OCI-LY1 (cell line): Measurements from ENCODE around the gene PDHX.

Experiments used
- H2AFZ ChIP-seq: fragments of 200-600 bp; sonication (generic), shearing (Covaris generic); 2 replicates; pipeline ENCODE4 v1.6.0; 2014; ENCODE audit warnings: antibody characterized with exemption, mild to moderate bottlenecking, low read length
- H3F3A ChIP-seq: fragments of 200-600 bp; sonication (generic), shearing (Covaris generic); 2 replicates; pipeline ENCODE4 v1.6.0; 2014; ENCODE audit warnings: mild to moderate bottlenecking, antibody characterized with exemption, low read length, moderate library complexity; ENCODE audit not compliant: insufficient read depth
- H3K27ac ChIP-seq: fragments of 200-600 bp; sonication (generic); 2 replicates; pipeline ENCODE4 v1.5.1; 2014; ENCODE audit warnings: low read length, mixed run types, mild to moderate bottlenecking, low read depth; ENCODE audit not compliant: poor library complexity, severe bottlenecking
- H3K27me3 ChIP-seq: fragments of 200-600 bp; sonication (generic); 2 replicates; pipeline ENCODE4 v1.6.0; 2014; ENCODE audit warnings: antibody characterized with exemption, mild to moderate bottlenecking, low read length, moderate library complexity; ENCODE audit not compliant: insufficient read depth
- H3K36me3 ChIP-seq: fragments of 200-600 bp; sonication (generic); 2 replicates; pipeline ENCODE4 v1.6.1; 2014; ENCODE audit warnings: mild to moderate bottlenecking, antibody characterized with exemption, low read length, moderate library complexity, mixed read lengths; ENCODE audit not compliant: insufficient read depth
- H3K4me1 ChIP-seq: fragments of 200-600 bp; sonication (generic); 2 replicates; pipeline ENCODE4 v1.5.1; 2014; ENCODE audit warnings: mild to moderate bottlenecking, low read length, moderate library complexity; ENCODE audit not compliant: insufficient read depth, severe bottlenecking
- H3K4me2 ChIP-seq: fragments of 200-600 bp; sonication (generic), shearing (Covaris generic); 2 replicates; pipeline ENCODE4 v1.6.1; 2014; ENCODE audit warnings: low read length
- H3K4me3 ChIP-seq: fragments of 200-600 bp; sonication (generic); 2 replicates; pipeline ENCODE4 v1.5.1; 2014; ENCODE audit warnings: low read length, low read depth, mild to moderate bottlenecking, mixed read lengths; ENCODE audit not compliant: poor library complexity, severe bottlenecking
- H3K79me2 ChIP-seq: fragments of 200-600 bp; shearing (Covaris generic); 2 replicates; pipeline ENCODE4 v1.6.1; 2016; ENCODE audit warnings: mixed run types, low read length, mixed read lengths; ENCODE audit not compliant: insufficient read depth
- H3K9ac ChIP-seq: fragments of 200-600 bp; sonication (generic), shearing (Covaris generic); 2 replicates; pipeline ENCODE4 v1.6.1; 2014; ENCODE audit warnings: mild to moderate bottlenecking, low read length, mixed read lengths
- H3K9me2 ChIP-seq: fragments of 200-600 bp; sonication (generic), shearing (Covaris generic); 2 replicates; pipeline ENCODE4 v1.6.1; 2014; ENCODE audit warnings: low read depth, mild to moderate bottlenecking, low read length, mixed read lengths
- H3K9me3 ChIP-seq: fragments of 200-600 bp; shearing (Covaris generic); 2 replicates; pipeline ENCODE4 v1.6.1; 2014; ENCODE audit warnings: low read length, mixed read lengths
- H4K20me1 ChIP-seq: fragments of 200-600 bp; sonication (generic), shearing (Covaris generic); 2 replicates; pipeline ENCODE4 v1.6.0; 2016; ENCODE audit warnings: mild to moderate bottlenecking, low read length; ENCODE audit not compliant: insufficient read depth
- EZH2 ChIP-seq: fragments of 200-600 bp; sonication (generic), shearing (Covaris generic); IDR thresholded peaks from 2 replicates; pipeline ENCODE4 v1.8.0; 2017; ENCODE audit warnings: borderline replicate concordance, mixed run types, mild to moderate bottlenecking, antibody characterized with exemption, low read length, moderate library complexity, mixed read lengths
- TF ChIP-seq, protein P1 (sequence below): fragments of 200-600 bp; sonication (generic), shearing (Covaris generic); IDR thresholded peaks from 2 replicates; pipeline ENCODE4 v1.5.1; 2017; ENCODE audit warnings: mild to moderate bottlenecking, antibody characterized with exemption, low read length, moderate library complexity, mixed read lengths

The PDHX gene

DNA sequence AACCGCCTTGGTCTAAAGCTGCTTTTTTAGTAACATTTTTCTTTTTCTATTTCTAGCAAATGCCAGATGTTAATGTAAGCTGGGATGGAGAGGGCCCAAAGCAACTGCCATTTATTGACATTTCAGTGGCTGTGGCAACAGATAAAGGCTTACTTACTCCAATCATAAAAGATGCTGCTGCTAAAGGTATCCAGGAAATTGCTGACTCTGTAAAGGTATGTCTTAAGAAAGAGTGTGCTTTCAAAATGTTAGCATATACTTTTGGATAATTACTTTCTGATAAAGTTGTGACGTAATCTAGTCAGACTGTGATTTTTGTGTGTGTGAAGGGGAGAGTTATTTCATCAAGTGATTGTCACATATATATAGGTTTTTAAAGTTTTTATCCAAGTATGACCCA, 68.1 kb downstream of the PDHX start:
- Histone ChIP-seq H3K9ac (no peak overlapping the region), H3K27me3 (no peaks in the 10 kb centered on the region), H3F3A (no peaks in the 10 kb centered on the region), H3K27ac (no peak overlapping the region), H3K4me2 (no peak overlapping the region), H2AFZ (no peak overlapping the region), H4K20me1 (no peaks in the 10 kb centered on the region), H3K79me2 (no peaks in the 10 kb centered on the region), H3K9me3 (no peaks in the 10 kb centered on the region), H3K9me2 (no peaks in the 10 kb centered on the region), H3K4me3 (no peak overlapping the region), H3K4me1 (no peaks in the 10 kb centered on the region), H3K36me3 (peaks cover 23% of the 10 kb centered on the region; the same call in 1 of the 2 replicates)
- no peak for TF ChIP-seq EZH2
- TF ChIP-seq, protein P1, sequence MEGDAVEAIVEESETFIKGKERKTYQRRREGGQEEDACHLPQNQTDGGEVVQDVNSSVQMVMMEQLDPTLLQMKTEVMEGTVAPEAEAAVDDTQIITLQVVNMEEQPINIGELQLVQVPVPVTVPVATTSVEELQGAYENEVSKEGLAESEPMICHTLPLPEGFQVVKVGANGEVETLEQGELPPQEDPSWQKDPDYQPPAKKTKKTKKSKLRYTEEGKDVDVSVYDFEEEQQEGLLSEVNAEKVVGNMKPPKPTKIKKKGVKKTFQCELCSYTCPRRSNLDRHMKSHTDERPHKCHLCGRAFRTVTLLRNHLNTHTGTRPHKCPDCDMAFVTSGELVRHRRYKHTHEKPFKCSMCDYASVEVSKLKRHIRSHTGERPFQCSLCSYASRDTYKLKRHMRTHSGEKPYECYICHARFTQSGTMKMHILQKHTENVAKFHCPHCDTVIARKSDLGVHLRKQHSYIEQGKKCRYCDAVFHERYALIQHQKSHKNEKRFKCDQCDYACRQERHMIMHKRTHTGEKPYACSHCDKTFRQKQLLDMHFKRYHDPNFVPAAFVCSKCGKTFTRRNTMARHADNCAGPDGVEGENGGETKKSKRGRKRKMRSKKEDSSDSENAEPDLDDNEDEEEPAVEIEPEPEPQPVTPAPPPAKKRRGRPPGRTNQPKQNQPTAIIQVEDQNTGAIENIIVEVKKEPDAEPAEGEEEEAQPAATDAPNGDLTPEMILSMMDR, result no peak

DNA sequence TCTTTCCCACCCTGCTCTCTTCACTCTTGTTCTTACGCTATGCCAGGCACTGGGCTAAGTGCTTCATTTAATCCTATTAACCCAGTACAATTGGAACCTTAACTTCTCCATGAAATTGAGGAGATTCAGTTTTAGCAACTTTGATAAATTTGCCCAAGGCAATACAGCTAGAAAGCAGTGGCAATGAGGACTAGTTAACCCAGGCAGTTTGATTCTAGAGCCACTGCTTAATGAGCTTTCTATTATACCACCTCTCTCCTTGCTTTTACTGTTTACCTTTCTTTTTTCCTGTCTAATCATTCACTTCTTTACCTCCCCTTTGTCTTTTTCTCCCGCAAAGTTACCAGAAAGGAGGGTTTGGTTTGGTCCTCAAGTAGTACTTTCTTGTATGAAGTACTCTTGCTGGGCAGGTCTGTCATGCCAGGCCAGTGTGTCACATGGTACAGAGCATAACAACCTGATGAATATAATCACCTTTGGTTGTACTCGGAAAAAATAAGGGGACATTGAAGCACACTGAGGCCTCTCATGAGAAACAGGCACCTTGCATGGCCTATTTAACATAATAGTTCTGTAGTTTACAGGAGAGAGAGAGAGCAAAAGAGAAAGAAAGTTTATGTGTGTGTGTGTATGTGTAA, 70.6 kb downstream of the PDHX start:
- H3K9ac ChIP-seq, result no peak overlapping the region
- no peak for TF ChIP-seq EZH2
- TF ChIP-seq, protein P1, result no peak
- H3K4me3 ChIP-seq, result no peak overlapping the region
- no peaks in the 10 kb centered on the region for H3F3A ChIP-seq
- H3K9me2 ChIP-seq, result no peaks in the 10 kb centered on the region
- H3K27ac ChIP-seq, result no peak overlapping the region
- no peaks in the 10 kb centered on the region for H4K20me1 ChIP-seq
- H3K36me3 ChIP-seq, result peaks cover 24% of the 10 kb centered on the region; the same call in 1 of the 2 replicates
- H3K9me3 ChIP-seq, result no peaks in the 10 kb centered on the region
- H3K79me2 ChIP-seq, result no peaks in the 10 kb centered on the region
- H2AFZ ChIP-seq, result no peak overlapping the region
- no peak overlapping the region for H3K4me2 ChIP-seq
- no peaks in the 10 kb centered on the region for H3K4me1 ChIP-seq
- no peaks in the 10 kb centered on the region for H3K27me3 ChIP-seq

DNA sequence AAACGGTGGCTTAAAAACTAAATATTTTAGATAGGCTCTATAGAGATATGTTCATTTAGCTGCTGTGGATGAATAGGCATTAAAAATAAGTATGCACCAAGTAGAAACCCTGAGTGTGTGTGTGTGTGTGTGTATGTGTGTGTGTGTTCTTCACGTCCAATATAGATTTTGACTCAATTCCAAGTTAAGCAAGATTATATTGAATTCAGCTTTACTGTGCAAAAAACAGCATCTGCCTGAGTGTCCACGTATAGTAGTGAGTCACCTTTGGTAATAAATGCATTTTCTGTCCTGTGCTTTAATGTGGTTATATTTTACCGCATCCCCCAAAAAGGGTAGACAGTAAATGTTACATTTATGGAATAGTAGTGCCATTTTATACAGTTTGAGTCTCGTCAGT, 71.2 kb downstream of the PDHX start:
- no peaks in the 10 kb centered on the region for H3K27me3 ChIP-seq
- TF ChIP-seq, protein P1, result no peak
- TF ChIP-seq EZH2, result no peak
- no peaks in the 10 kb centered on the region for H3K4me1 ChIP-seq
- no peaks in the 10 kb centered on the region for H3K79me2 ChIP-seq
- H3K36me3 ChIP-seq, result peaks cover 24% of the 10 kb centered on the region; the same call in 1 of the 2 replicates
- H3K9me3 ChIP-seq, result no peaks in the 10 kb centered on the region
- no peak overlapping the region for H2AFZ ChIP-seq
- no peaks in the 10 kb centered on the region for H4K20me1 ChIP-seq
- H3K9me2 ChIP-seq, result no peaks in the 10 kb centered on the region
- no peak overlapping the region for H3K4me3 ChIP-seq
- H3K9ac ChIP-seq, result no peak overlapping the region
- no peak overlapping the region for H3K27ac ChIP-seq
- no peak overlapping the region for H3K4me2 ChIP-seq
- H3F3A ChIP-seq, result no peaks in the 10 kb centered on the region
